DND-41 (cell line): Measurements from ENCODE around the gene SLAMF1.

ENCODE experiments used
- ATAC-seq: fragments of 200-7000 bp; cut with Tn5 transposase; 3 replicates; pipeline ENCODE4 v1.9.1; 2021; ENCODE audit warnings: low read depth; ENCODE audit not compliant: insufficient read depth
- DNase-seq: peaks from one replicate; pipeline ENCODE4 v3.0.0-alpha.2; 2020
- H2AFZ ChIP-seq: 2 replicates; pipeline ENCODE4 v1.6.0; 2012; ENCODE audit warnings: low read depth, low read length
- H3K27ac ChIP-seq: 2 replicates; pipeline ENCODE4 v1.5.1; 2012; ENCODE audit warnings: low read length, inconsistent platforms
- H3K27me3 ChIP-seq: fragments of 200-600 bp; sonication (generic); 2 replicates; pipeline ENCODE4 v1.6.0; 2012; ENCODE audit warnings: low read length, mild to moderate bottlenecking, inconsistent platforms; ENCODE audit not compliant: insufficient read depth, poor library complexity
- H3K36me3 ChIP-seq: 2 replicates; pipeline ENCODE4 v1.5.1; 2012; ENCODE audit warnings: low read length, inconsistent platforms; ENCODE audit not compliant: insufficient read depth
- H3K4me1 ChIP-seq: 2 replicates; pipeline ENCODE4 v1.5.1; 2012; ENCODE audit warnings: mild to moderate bottlenecking, low read length; ENCODE audit not compliant: insufficient read depth
- H3K4me2 ChIP-seq: 2 replicates; pipeline ENCODE4 v1.6.0; 2012; ENCODE audit warnings: mild to moderate bottlenecking, moderate library complexity, low read length, inconsistent platforms; ENCODE audit not compliant: insufficient read depth
- H3K4me3 ChIP-seq, 2 experiments: fragments of 200-600 bp in 1 of 2; shearing (Covaris generic) in 1 of 2; 2 replicates each; pipeline ENCODE4 v1.5.1; 2012 to 2016; ENCODE audit warnings: inconsistent platforms in 2 of 2, low read length in 2 of 2, mild to moderate bottlenecking in 2 of 2, low read depth in 1 of 2, moderate library complexity in 1 of 2
- H3K79me2 ChIP-seq: 2 replicates; pipeline ENCODE4 v1.6.0; 2012; ENCODE audit warnings: low read length, inconsistent platforms; ENCODE audit not compliant: insufficient read depth
- H3K9ac ChIP-seq: 2 replicates; pipeline ENCODE4 v1.6.0; 2012; ENCODE audit warnings: low read depth, mild to moderate bottlenecking, inconsistent platforms, low read length, moderate library complexity
- H3K9me3 ChIP-seq: 2 replicates; pipeline ENCODE4 v1.5.1; 2012; ENCODE audit warnings: low read length, moderate library complexity, mild to moderate bottlenecking, inconsistent platforms; ENCODE audit not compliant: insufficient read depth, severe bottlenecking
- H4K20me1 ChIP-seq: 2 replicates; pipeline ENCODE4 v1.6.0; 2012; ENCODE audit warnings: low read length; ENCODE audit not compliant: insufficient read depth
- EZH2 ChIP-seq: IDR thresholded peaks from 3 replicates; pipeline ENCODE4 v1.6.1; 2012; ENCODE audit warnings: borderline replicate concordance, low read depth, mild to moderate bottlenecking, moderate library complexity, low read length, inconsistent platforms; ENCODE audit not compliant: severe bottlenecking
- TF ChIP-seq, protein P1 (sequence below): IDR thresholded peaks from 2 replicates; pipeline ENCODE4 v1.5.1; 2012; ENCODE audit warnings: borderline replicate concordance, low read length, moderate library complexity, mild to moderate bottlenecking; ENCODE audit not compliant: poor library complexity, severe bottlenecking; ENCODE audit errors: extremely low read depth

SLAMF1 gene

DNA sequence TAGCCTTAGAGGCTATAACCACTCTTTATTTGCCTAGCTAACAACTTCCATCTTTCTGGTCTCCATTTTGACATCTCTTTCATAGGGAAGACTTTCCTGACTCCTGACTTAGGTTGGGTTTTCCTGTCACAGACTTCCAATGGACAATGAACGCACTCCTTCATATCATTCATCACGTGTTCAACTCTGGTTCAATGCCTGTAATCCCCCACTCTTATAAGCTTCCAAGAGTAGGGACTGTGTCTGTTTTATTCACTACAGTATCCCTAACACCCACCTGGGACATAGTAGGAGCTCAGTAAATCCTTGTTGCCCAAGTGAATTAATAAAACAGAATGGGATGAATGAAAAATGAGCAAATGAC, 4.6 kb downstream of the SLAMF1 start:
- no peak overlapping the region for H3K4me2 ChIP-seq

GRCh38 chr1:160641323-160642280, 5.2 kb downstream of the SLAMF1 start:
- H2AFZ ChIP-seq = peak overlapping the region; percentile 46; the same call in 1 of the 2 replicates
- no peak for TF ChIP-seq EZH2
- TF ChIP-seq, protein P1, sequence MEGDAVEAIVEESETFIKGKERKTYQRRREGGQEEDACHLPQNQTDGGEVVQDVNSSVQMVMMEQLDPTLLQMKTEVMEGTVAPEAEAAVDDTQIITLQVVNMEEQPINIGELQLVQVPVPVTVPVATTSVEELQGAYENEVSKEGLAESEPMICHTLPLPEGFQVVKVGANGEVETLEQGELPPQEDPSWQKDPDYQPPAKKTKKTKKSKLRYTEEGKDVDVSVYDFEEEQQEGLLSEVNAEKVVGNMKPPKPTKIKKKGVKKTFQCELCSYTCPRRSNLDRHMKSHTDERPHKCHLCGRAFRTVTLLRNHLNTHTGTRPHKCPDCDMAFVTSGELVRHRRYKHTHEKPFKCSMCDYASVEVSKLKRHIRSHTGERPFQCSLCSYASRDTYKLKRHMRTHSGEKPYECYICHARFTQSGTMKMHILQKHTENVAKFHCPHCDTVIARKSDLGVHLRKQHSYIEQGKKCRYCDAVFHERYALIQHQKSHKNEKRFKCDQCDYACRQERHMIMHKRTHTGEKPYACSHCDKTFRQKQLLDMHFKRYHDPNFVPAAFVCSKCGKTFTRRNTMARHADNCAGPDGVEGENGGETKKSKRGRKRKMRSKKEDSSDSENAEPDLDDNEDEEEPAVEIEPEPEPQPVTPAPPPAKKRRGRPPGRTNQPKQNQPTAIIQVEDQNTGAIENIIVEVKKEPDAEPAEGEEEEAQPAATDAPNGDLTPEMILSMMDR = no peak
- H3K4me2 ChIP-seq = peak overlapping the region; percentile 33; the same call in 1 of the 2 replicates
- ATAC-seq (peak; percentile 46; the same call in 2 of the 3 replicates), DNase-seq (no peak)
- H4K20me1 ChIP-seq = no peaks in the 10 kb centered on the region
- no peaks in the 10 kb centered on the region for H3K79me2 ChIP-seq
- peaks cover 64% of the 10 kb centered on the region for H3K4me1 ChIP-seq
- H3K9me3 ChIP-seq = no peaks in the 10 kb centered on the region
- peak overlapping the region; percentile 70 for H3K27ac ChIP-seq
- H3K36me3 ChIP-seq = no peaks in the 10 kb centered on the region
- H3K27me3 ChIP-seq = no peaks in the 10 kb centered on the region
- H3K9ac ChIP-seq = no peak overlapping the region
- H3K4me3 ChIP-seq = no peak overlapping the region

More for the DNA sequence above, 4.6 kb downstream of the SLAMF1 start:
- Histone ChIP-seq H3K36me3 (no peaks in the 10 kb centered on the region), H3K9ac (no peak overlapping the region), H2AFZ (no peak overlapping the region), H4K20me1 (no peaks in the 10 kb centered on the region), H3K27ac (0 out of 2 replicates have a peak overlapping the region, but pooled peaks have one; percentile 0), H3K4me1 (peaks cover 64% of the 10 kb centered on the region), H3K27me3 (no peaks in the 10 kb centered on the region), H3K79me2 (no peaks in the 10 kb centered on the region), H3K9me3 (no peaks in the 10 kb centered on the region), H3K4me3 (no peak overlapping the region)
- TF ChIP-seq EZH2 = no peak
- TF ChIP-seq, protein P1 = no peak
- DNase-seq (no peak), ATAC-seq (no peak)

- Histone ChIP-seq H3K4me2 (no peak overlapping the region), H3K27me3 (no peaks in the 10 kb centered on the region), H3K4me3 (no peak overlapping the region), H3K9ac (no peak overlapping the region), H2AFZ (no peak overlapping the region), H4K20me1 (no peaks in the 10 kb centered on the region), H3K79me2 (no peaks in the 10 kb centered on the region), H3K9me3 (no peaks in the 10 kb centered on the region), H3K4me1 (peaks cover 60% of the 10 kb centered on the region), H3K36me3 (no peaks in the 10 kb centered on the region; the same call in 1 of the 2 replicates), H3K27ac (peak overlapping the region; percentile 70)
- TF ChIP-seq, protein P1 = no peak
- no peak for TF ChIP-seq EZH2
- ATAC-seq (peak; percentile 54), DNase-seq (no peak)
These were observed 6.3 kb downstream of the SLAMF1 start for GRCh38 chr1:160640359-160641123.
